Left ventricle myocardium superior (tissue), 1 donor: ENCODE measurements around the gene PAPSS1. TPM values are rescaled to one million over a fixed set of nuclear protein-coding genes. Genes with fewer than 3 reads are reported as not detected.

ENCODE experiments used
- ATAC-seq: fragments of 200-7000 bp; cut with Tn5 transposase; one replicate; pipeline ENCODE4 v1.9.1; 2020; ENCODE audit warnings: mild to moderate bottlenecking, moderate library complexity
- DNase-seq: peaks from one replicate; pipeline ENCODE4 v3.0.0-alpha.2; 2020
- intact Hi-C: fragments of 100-400 bp; cut with micrococcal nuclease; formaldehyde crosslinking; loops from one replicate; pipeline ENCODE4 v1.11.0; 2022
- total RNA-seq: library from RNA; stranded (reverse); fragmentation: NEBNext Ultra II Directional; extraction: Animal tissue kit (Norgen Biotek cat#: 25700); gene quantifications from one replicate; pipeline ENCODE4 v1.2.1, GENCODE V29; 2021
- donor health status: DM: no; HTN: yes; CAD: no; lungs with severe emphysema.

Gene PAPSS1
- total RNA-seq, 1 donor from 2014 or later = 9.6 TPM

GRCh38 chr4:107643021-107643420, 77.0 kb downstream of the PAPSS1 start:
- intact Hi-C loops = no loop called here
- DNase-seq = no peak
- ATAC-seq = no peak

- ATAC-seq = no peak
- intact Hi-C loops = no loop called here
- no peak for DNase-seq
Observed at GRCh38 chr4:107640878-107641277, 79.2 kb downstream of the PAPSS1 start.

- DNase-seq (no peak), ATAC-seq (no peak)
- intact Hi-C loops = no loop called here
Observed at GRCh38 chr4:107640197-107640596, 79.8 kb downstream of the PAPSS1 start.

GRCh38 chr4:107635735-107636134, 84.3 kb downstream of the PAPSS1 start:
- DNase-seq = no peak
- ATAC-seq = no peak
- intact Hi-C loops = no loop called here

GRCh38 chr4:107631560-107631959, 88.5 kb downstream of the PAPSS1 start:
- ATAC-seq = peak; percentile 64
- intact Hi-C loops = no loop called here
- DNase-seq = peak; percentile 31

- intact Hi-C loops = no loop called here
- ATAC-seq = no peak
- DNase-seq = no peak
Observed at GRCh38 chr4:107630185-107630705, 89.8 kb downstream of the PAPSS1 start.

- intact Hi-C loops = no loop called here
- ATAC-seq (no peak), DNase-seq (no peak)
Observed at GRCh38 chr4:107629318-107629717, 90.7 kb downstream of the PAPSS1 start.

- no peak for ATAC-seq
- no peak for DNase-seq
- intact Hi-C loops = no loop called here
Observed at GRCh38 chr4:107625391-107625902, 94.6 kb downstream of the PAPSS1 start.

- intact Hi-C loops = no loop called here
- no peak for ATAC-seq
- DNase-seq = no peak
Observed at GRCh38 chr4:107624024-107624423, 96.0 kb downstream of the PAPSS1 start.

GRCh38 chr4:107622006-107622405, 98.0 kb downstream of the PAPSS1 start:
- ATAC-seq = no peak
- intact Hi-C loops = no loop called here
- no peak for DNase-seq

GRCh38 chr4:107619731-107620130, 100.3 kb downstream of the PAPSS1 start:
- intact Hi-C loops = no loop called here
- no peak for ATAC-seq
- DNase-seq = no peak

GRCh38 chr4:107619066-107619465, 101.0 kb downstream of the PAPSS1 start:
- DNase-seq = no peak
- ATAC-seq = peak; percentile 81
- intact Hi-C loops = no loop called here

- no peak for ATAC-seq
- intact Hi-C loops = no loop called here
- no peak for DNase-seq
Observed at GRCh38 chr4:107618656-107619055, 101.4 kb downstream of the PAPSS1 start.

- intact Hi-C loops = no loop called here
- DNase-seq (no peak), ATAC-seq (no peak)
Observed at GRCh38 chr4:107616838-107617389, 103.1 kb downstream of the PAPSS1 start.

GRCh38 chr4:107615809-107616208, 104.2 kb downstream of the PAPSS1 start:
- ATAC-seq = no peak
- intact Hi-C loops = no loop called here

GRCh38 chr4:107603430-107603829, 116.6 kb downstream of the PAPSS1 start:
- intact Hi-C loops = no loop called here
- DNase-seq (no peak), ATAC-seq (no peak)

More at GRCh38 chr4:107615809-107616208, 104.2 kb downstream of the PAPSS1 start:
- no peak for DNase-seq

- DNase-seq = no peak
- intact Hi-C loops = no loop called here
- ATAC-seq = no peak
Observed at GRCh38 chr4:107600983-107601382, 119.1 kb downstream of the PAPSS1 start.

GRCh38 chr4:107600436-107600835, 119.6 kb downstream of the PAPSS1 start:
- no peak for ATAC-seq
- DNase-seq = no peak
- intact Hi-C loops = no loop called here

GRCh38 chr4:107599841-107600240, 120.2 kb downstream of the PAPSS1 start:
- intact Hi-C loops = no loop called here
- ATAC-seq (no peak), DNase-seq (no peak)

GRCh38 chr4:107593230-107593629, 126.8 kb downstream of the PAPSS1 start:
- intact Hi-C loops = no loop called here
- ATAC-seq (no peak), DNase-seq (no peak)

- DNase-seq (no peak), ATAC-seq (no peak)
- intact Hi-C loops = no loop called here
Observed at GRCh38 chr4:107592519-107592918, 127.5 kb downstream of the PAPSS1 start.
